WTC11 (cell line): ENCODE measurements around the gene TSEN2. TPM values are rescaled to one million over a fixed set of nuclear protein-coding genes. Genes with fewer than 3 reads are reported as not detected.

Experiments
- ATAC-seq: fragments of 200-7000 bp; cut with Tn5 transposase; 2 replicates; pipeline ENCODE4 v1.10.0; 2021; ENCODE audit warnings: mild to moderate bottlenecking, moderate library complexity
- CTCF ChIA-PET: fragments of 300-600 bp; sonication (Branson Sonifier 250); formaldehyde crosslinking; loops from one replicate; lab custom pipeline; 2021; ENCODE audit warnings: antibody characterized with exemption; lab: Charles Lee
- POLR2A ChIA-PET: fragments of 350-600 bp; sonication (Branson Sonifier 250); formaldehyde crosslinking; loops from one replicate; lab custom pipeline; 2021; ENCODE audit warnings: antibody characterized with exemption; lab: Charles Lee
- DNase-seq: peaks from one replicate; pipeline ENCODE4 v3.0.0; 2021; ENCODE audit warnings: low spot score
- H3K27ac Mint-ChIP-seq: 2 replicates; pipeline ENCODE4 v1.8.0; 2021; ENCODE audit warnings: mixed read lengths
- H3K27me3 Mint-ChIP-seq: 2 replicates; pipeline ENCODE4 v1.8.0; 2021; ENCODE audit warnings: low read depth, mild to moderate bottlenecking, moderate library complexity, mixed read lengths
- H3K36me3 Mint-ChIP-seq: 2 replicates; pipeline ENCODE4 v1.8.0; 2021; ENCODE audit warnings: mixed read lengths
- H3K4me1 Mint-ChIP-seq: 2 replicates; pipeline ENCODE4 v1.8.0; 2022; ENCODE audit warnings: mixed read lengths
- H3K4me3 Mint-ChIP-seq: 2 replicates; pipeline ENCODE4 v1.8.0; 2021; ENCODE audit warnings: mild to moderate bottlenecking, moderate library complexity, mixed read lengths
- H3K9me3 Mint-ChIP-seq: 2 replicates; pipeline ENCODE4 v1.8.0; 2021; ENCODE audit warnings: mixed read lengths
- AFF4 ChIP-seq: sonication (generic); formaldehyde crosslinking; IDR thresholded peaks from 2 replicates; pipeline ENCODE4 v1.8.1; 2023; ENCODE audit warnings: mild to moderate bottlenecking, missing genetic modification reagents, borderline replicate concordance
- ATF2 ChIP-seq: sonication (generic); formaldehyde crosslinking; IDR thresholded peaks from 2 replicates; pipeline ENCODE4 v1.8.1; 2022; ENCODE audit warnings: low read depth, missing genetic modification reagents, borderline replicate concordance
- ELF4 ChIP-seq: sonication (generic); formaldehyde crosslinking; IDR thresholded peaks from 2 replicates; pipeline ENCODE4 v1.8.1; 2022; ENCODE audit warnings: low read depth, mild to moderate bottlenecking, moderate library complexity, missing genetic modification reagents
- FOXP1 ChIP-seq: sonication (generic); formaldehyde crosslinking; IDR thresholded peaks from 2 replicates; pipeline ENCODE4 v1.8.0; 2022; ENCODE audit warnings: missing genetic modification reagents, mild to moderate bottlenecking, moderate library complexity, borderline replicate concordance
- IRF2 ChIP-seq: sonication (generic); formaldehyde crosslinking; IDR thresholded peaks from 2 replicates; pipeline ENCODE4 v1.8.0; 2022; ENCODE audit warnings: low read depth, missing genetic modification reagents, borderline replicate concordance
- JUN ChIP-seq: sonication (generic); formaldehyde crosslinking; IDR thresholded peaks from 2 replicates; pipeline ENCODE4 v1.8.0; 2023; ENCODE audit warnings: mild to moderate bottlenecking, missing genetic modification reagents
- KAT7 ChIP-seq: sonication (generic); formaldehyde crosslinking; IDR thresholded peaks from 2 replicates; pipeline ENCODE4 v1.8.1; 2023; ENCODE audit warnings: missing genetic modification reagents, mild to moderate bottlenecking, borderline replicate concordance
- NFATC4 ChIP-seq: fragments of 250-450 bp; sonication (Bioruptor Pico); IDR thresholded peaks from 2 replicates; pipeline ENCODE4 v1.9.0; 2021; ENCODE audit warnings: mild to moderate bottlenecking
- NFE2L1 ChIP-seq: sonication (generic); formaldehyde crosslinking; IDR thresholded peaks from 2 replicates; pipeline ENCODE4 v1.8.1; 2023; ENCODE audit warnings: missing genetic modification reagents
- NFYB ChIP-seq: sonication (generic); formaldehyde crosslinking; conservative IDR thresholded peaks from 2 replicates; pipeline ENCODE4 v1.8.0; 2022; ENCODE audit warnings: low read depth, missing genetic modification reagents
- PREB ChIP-seq: sonication (generic); formaldehyde crosslinking; IDR thresholded peaks from 2 replicates; pipeline ENCODE4 v1.8.1; 2022; ENCODE audit warnings: mild to moderate bottlenecking, missing genetic modification reagents, moderate library complexity, borderline replicate concordance
- RORB ChIP-seq: fragments of 250-450 bp; sonication (Bioruptor Pico); IDR thresholded peaks from 2 replicates; pipeline ENCODE4 v1.9.0; 2021; ENCODE audit warnings: mild to moderate bottlenecking
- SOX15 ChIP-seq: fragments of 250-450 bp; sonication (Bioruptor Pico); IDR thresholded peaks from 2 replicates; pipeline ENCODE4 v1.9.0; 2021; ENCODE audit warnings: mild to moderate bottlenecking
- ZNF671 ChIP-seq: fragments of 250-450 bp; sonication (Bioruptor Pico); IDR thresholded peaks from 2 replicates; pipeline ENCODE4 v1.8.0; 2021; ENCODE audit warnings: mild to moderate bottlenecking
- total RNA-seq: library from RNA; stranded (reverse); gene quantifications from 3 replicates; pipeline ENCODE4 v1.2.3, GENCODE V29; 2021
- TF ChIP-seq, protein P1 (sequence below): fragments of 250-450 bp; sonication (Bioruptor Pico); IDR thresholded peaks from 2 replicates; pipeline ENCODE4 v1.9.0; 2021; ENCODE audit warnings: mild to moderate bottlenecking
- TF ChIP-seq, protein P2 (sequence below): sonication (generic); formaldehyde crosslinking; IDR thresholded peaks from 2 replicates; pipeline ENCODE4 v1.8.0; 2023; ENCODE audit warnings: mild to moderate bottlenecking, missing genetic modification reagents

The TSEN2 gene
- total RNA-seq, 1 experiment from 2014 or later: 21.1 TPM

DNA sequence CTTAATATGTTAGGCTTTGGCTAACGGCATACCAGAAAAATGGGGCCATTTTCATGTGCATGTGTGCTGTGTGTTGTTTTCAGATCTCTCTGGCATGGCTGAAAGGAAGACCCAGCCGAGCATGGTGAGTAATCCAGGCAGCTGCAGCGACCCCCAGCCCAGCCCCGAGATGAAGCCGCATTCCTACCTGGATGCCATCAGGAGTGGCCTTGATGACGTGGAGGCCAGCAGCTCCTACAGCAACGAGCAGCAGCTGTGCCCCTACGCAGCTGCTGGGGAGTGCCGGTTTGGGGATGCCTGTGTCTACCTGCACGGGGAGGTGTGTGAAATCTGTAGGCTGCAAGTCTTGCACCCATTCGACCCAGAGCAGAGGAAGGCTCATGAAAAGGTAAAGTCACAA is 87.7 kb downstream of the TSEN2 start:
- Mint-ChIP-seq H3K36me3 (peaks cover 66% of the 10 kb centered on the region), H3K4me3 (no peak overlapping the region), H3K27me3 (no peaks in the 10 kb centered on the region), H3K4me1 (no peaks in the 10 kb centered on the region), H3K27ac (no peak overlapping the region), H3K9me3 (no peaks in the 10 kb centered on the region)
- TF ChIP-seq RORB (CRISPR knock-in tag) (no peak), ELF4 (CRISPR knock-in tag) (no peak), AFF4 (no peak), NFYB (CRISPR knock-in tag) (no peak)
- ATAC-seq: no peak
- ChIA-PET POLR2A (no interaction called here), CTCF (no interaction called here)
- DNase-seq: no peak

GRCh38 chr3:12574131-12574530 is 89.9 kb downstream of the TSEN2 start:
- TF ChIP-seq ZNF671 (no peak), FOXP1 (CRISPR knock-in tag) (no peak), NFE2L1 (no peak), JUN (CRISPR knock-in tag) (no peak), SOX15 (CRISPR knock-in tag) (no peak), PREB (no peak), IRF2 (CRISPR knock-in tag) (no peak), KAT7 (CRISPR knock-in tag) (no peak), AFF4 (no peak), RORB (CRISPR knock-in tag) (no peak), NFATC4 (CRISPR knock-in tag) (no peak), ATF2 (no peak)
- TF ChIP-seq, protein P1, sequence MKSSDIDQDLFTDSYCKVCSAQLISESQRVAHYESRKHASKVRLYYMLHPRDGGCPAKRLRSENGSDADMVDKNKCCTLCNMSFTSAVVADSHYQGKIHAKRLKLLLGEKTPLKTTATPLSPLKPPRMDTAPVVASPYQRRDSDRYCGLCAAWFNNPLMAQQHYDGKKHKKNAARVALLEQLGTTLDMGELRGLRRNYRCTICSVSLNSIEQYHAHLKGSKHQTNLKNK: no peak
- TF ChIP-seq, protein P2, sequence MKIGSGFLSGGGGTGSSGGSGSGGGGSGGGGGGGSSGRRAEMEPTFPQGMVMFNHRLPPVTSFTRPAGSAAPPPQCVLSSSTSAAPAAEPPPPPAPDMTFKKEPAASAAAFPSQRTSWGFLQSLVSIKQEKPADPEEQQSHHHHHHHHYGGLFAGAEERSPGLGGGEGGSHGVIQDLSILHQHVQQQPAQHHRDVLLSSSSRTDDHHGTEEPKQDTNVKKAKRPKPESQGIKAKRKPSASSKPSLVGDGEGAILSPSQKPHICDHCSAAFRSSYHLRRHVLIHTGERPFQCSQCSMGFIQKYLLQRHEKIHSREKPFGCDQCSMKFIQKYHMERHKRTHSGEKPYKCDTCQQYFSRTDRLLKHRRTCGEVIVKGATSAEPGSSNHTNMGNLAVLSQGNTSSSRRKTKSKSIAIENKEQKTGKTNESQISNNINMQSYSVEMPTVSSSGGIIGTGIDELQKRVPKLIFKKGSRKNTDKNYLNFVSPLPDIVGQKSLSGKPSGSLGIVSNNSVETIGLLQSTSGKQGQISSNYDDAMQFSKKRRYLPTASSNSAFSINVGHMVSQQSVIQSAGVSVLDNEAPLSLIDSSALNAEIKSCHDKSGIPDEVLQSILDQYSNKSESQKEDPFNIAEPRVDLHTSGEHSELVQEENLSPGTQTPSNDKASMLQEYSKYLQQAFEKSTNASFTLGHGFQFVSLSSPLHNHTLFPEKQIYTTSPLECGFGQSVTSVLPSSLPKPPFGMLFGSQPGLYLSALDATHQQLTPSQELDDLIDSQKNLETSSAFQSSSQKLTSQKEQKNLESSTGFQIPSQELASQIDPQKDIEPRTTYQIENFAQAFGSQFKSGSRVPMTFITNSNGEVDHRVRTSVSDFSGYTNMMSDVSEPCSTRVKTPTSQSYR: no peak
- TF ChIP-seq, all 79 proteins: peak for 0
- Mint-ChIP-seq H3K36me3 (peaks cover 75% of the 10 kb centered on the region), H3K4me1 (no peaks in the 10 kb centered on the region), H3K27me3 (no peaks in the 10 kb centered on the region), H3K27ac (no peak overlapping the region), H3K9me3 (no peaks in the 10 kb centered on the region), H3K4me3 (no peak overlapping the region)
- ATAC-seq: no peak
- POLR2A ChIA-PET: no interaction called here
- no peak for DNase-seq
- CTCF ChIA-PET: no interaction called here
